ENCODE data around the gene PHF12.
A peak's percentile ranks its signal among the peaks of the same experiment; 100 is the strongest.

Gene PHF12

DNA sequence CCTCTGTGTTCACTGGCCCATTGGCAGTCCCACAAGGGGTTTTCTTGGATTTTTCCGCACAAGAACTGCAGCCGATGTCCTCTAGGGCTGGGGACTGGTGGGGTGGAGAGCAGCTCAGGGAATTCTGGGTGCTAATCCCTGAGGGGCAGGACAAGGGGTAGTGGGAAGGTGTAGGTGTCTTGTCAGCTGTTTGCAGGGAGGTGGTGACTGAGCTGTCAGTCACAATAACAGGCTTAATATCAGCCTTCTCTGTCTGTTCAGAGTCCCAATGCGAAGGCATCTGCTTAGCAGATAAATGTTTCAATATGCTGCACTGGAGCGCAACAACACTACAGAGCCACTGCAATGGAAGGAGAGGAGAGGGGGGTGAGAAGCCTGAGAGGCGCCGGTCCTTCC, 38.4 kb downstream of the PHF12 start:
- Histone ChIP-seq H3K9ac (ENCODE audit: low read length) (no peak overlapping the region), H3K4me2 (ENCODE audit: low read length) (no peak overlapping the region), H3K4me3 (ENCODE audit: low read depth, low read length, poor library complexity, severe bottlenecking) (no peak overlapping the region), H3K27ac (ENCODE audit: low read depth, low read length, poor library complexity, severe bottlenecking) (no peak overlapping the region), H4K20me1 (ENCODE audit: insufficient read depth, low read length) (no peaks in the 10 kb centered on the region), H3K9me3 (ENCODE audit: low read length) (no peaks in the 10 kb centered on the region), H3K9me2 (ENCODE audit: low read depth, low read length) (no peaks in the 10 kb centered on the region), H2AFZ (ENCODE audit: low read length) (no peak overlapping the region), H3K36me3 (ENCODE audit: insufficient read depth, low read length) (peaks cover 96% of the 10 kb centered on the region), H3K79me2 (ENCODE audit: insufficient read depth, low read length) (no peaks in the 10 kb centered on the region), H3F3A (ENCODE audit: insufficient read depth, low read length) (no peaks in the 10 kb centered on the region), H3K27me3 (ENCODE audit: insufficient read depth, low read length) (no peaks in the 10 kb centered on the region), H3K4me1 (ENCODE audit: insufficient read depth, low read length, severe bottlenecking) (no peaks in the 10 kb centered on the region)
- TF ChIP-seq, protein P1, sequence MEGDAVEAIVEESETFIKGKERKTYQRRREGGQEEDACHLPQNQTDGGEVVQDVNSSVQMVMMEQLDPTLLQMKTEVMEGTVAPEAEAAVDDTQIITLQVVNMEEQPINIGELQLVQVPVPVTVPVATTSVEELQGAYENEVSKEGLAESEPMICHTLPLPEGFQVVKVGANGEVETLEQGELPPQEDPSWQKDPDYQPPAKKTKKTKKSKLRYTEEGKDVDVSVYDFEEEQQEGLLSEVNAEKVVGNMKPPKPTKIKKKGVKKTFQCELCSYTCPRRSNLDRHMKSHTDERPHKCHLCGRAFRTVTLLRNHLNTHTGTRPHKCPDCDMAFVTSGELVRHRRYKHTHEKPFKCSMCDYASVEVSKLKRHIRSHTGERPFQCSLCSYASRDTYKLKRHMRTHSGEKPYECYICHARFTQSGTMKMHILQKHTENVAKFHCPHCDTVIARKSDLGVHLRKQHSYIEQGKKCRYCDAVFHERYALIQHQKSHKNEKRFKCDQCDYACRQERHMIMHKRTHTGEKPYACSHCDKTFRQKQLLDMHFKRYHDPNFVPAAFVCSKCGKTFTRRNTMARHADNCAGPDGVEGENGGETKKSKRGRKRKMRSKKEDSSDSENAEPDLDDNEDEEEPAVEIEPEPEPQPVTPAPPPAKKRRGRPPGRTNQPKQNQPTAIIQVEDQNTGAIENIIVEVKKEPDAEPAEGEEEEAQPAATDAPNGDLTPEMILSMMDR (IDR thresholded peaks at IDR 0.05; ENCODE audit: low read length), result no peak
- TF ChIP-seq EZH2 (IDR thresholded peaks at IDR 0.05; ENCODE audit: borderline replicate concordance, low read length), result no peak

DNA sequence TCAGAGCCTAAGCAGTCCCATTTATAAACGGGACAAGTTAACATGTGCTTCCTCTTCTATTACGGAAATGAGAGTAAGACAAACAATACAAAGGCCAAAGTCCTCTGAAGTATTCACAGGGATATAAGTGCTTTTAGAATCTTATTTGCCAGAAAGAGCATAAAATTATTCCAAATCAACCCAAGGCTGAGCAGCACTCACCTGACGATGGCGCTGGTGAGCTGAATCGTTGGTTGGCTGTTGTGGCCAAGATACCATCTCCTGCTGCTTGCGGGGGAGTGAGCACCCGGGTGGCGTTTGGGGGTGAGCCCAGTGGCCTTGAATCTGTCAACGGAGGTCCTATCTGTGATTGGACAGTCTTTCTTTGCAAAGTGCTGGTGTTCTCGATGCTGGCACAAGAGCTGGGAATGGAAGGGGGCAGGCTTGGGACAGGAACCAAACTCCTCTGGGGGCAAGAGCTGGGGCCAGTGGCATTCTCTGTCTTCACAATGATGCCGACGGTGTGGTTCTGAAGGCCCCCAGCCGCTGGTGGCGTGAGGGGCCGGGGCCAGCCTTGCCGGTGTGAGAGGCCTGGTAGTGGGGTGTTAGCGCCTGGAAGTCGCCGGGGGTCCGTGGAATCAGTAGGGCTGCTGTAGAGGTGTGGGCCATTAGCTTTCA, 38.9 kb downstream of the PHF12 start:
- H3K27ac ChIP-seq (ENCODE audit: low read depth, low read length, poor library complexity, severe bottlenecking), result no peak overlapping the region
- H3K9ac ChIP-seq (ENCODE audit: low read length), result no peak overlapping the region
- H3K4me2 ChIP-seq (ENCODE audit: low read length), result no peak overlapping the region
- H3K9me2 ChIP-seq (ENCODE audit: low read depth, low read length), result no peaks in the 10 kb centered on the region
- no peaks in the 10 kb centered on the region for H3F3A ChIP-seq (ENCODE audit: insufficient read depth, low read length)
- H3K27me3 ChIP-seq (ENCODE audit: insufficient read depth, low read length), result no peaks in the 10 kb centered on the region
- TF ChIP-seq, protein P1 (IDR thresholded peaks at IDR 0.05; ENCODE audit: low read length), result peak; percentile 35
- TF ChIP-seq EZH2 (IDR thresholded peaks at IDR 0.05; ENCODE audit: borderline replicate concordance, low read length), result no peak
- no peaks in the 10 kb centered on the region for H3K4me1 ChIP-seq (ENCODE audit: insufficient read depth, low read length, severe bottlenecking)
- H3K9me3 ChIP-seq (ENCODE audit: low read length), result no peaks in the 10 kb centered on the region
- H4K20me1 ChIP-seq (ENCODE audit: insufficient read depth, low read length), result no peaks in the 10 kb centered on the region
- H3K4me3 ChIP-seq (ENCODE audit: low read depth, low read length, poor library complexity, severe bottlenecking), result no peak overlapping the region
- H3K79me2 ChIP-seq (ENCODE audit: insufficient read depth, low read length), result no peaks in the 10 kb centered on the region
- H3K36me3 ChIP-seq (ENCODE audit: insufficient read depth, low read length), result peaks cover 96% of the 10 kb centered on the region
- no peak overlapping the region for H2AFZ ChIP-seq (ENCODE audit: low read length)

DNA sequence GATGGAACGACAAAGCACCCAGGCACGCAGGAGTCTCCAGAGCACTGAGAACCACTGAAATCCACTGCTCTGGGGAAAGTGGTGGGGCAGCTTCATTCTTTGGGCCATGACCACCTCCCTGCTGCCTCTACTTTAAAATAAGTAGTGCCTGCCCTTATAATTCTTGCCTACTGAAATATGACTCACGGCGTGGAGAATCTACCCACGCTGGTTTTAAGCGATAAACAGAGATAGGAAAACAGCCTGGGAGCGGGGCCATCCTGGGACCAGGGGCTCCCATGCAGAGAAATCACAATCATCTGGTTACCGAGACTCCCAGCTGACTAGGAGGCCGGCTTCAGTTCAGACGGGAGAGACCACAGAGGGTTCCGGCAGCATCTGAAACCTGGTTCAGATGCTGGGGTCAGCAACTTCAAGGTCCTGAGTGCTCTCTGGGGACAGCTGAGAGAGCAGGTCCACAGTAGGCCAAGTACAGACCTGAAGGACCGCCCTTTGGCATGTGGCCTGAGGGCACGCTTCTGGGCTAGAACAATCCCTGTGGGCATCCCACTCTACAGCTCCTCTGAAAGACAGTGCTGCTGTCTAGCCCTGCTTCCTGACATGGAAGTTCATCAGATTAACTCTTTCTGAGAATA, 39.8 kb downstream of the PHF12 start:
- Histone ChIP-seq H3K36me3 (ENCODE audit: insufficient read depth, low read length) (peaks cover 96% of the 10 kb centered on the region), H3K9me3 (ENCODE audit: low read length) (no peaks in the 10 kb centered on the region), H3K4me3 (ENCODE audit: low read depth, low read length, poor library complexity, severe bottlenecking) (no peak overlapping the region), H3K9ac (ENCODE audit: low read length) (no peak overlapping the region), H4K20me1 (ENCODE audit: insufficient read depth, low read length) (no peaks in the 10 kb centered on the region), H3K27me3 (ENCODE audit: insufficient read depth, low read length) (no peaks in the 10 kb centered on the region), H3K4me2 (ENCODE audit: low read length) (no peak overlapping the region), H3K4me1 (ENCODE audit: insufficient read depth, low read length, severe bottlenecking) (no peaks in the 10 kb centered on the region), H3K27ac (ENCODE audit: low read depth, low read length, poor library complexity, severe bottlenecking) (no peak overlapping the region), H3F3A (ENCODE audit: insufficient read depth, low read length) (no peaks in the 10 kb centered on the region), H3K9me2 (ENCODE audit: low read depth, low read length) (no peaks in the 10 kb centered on the region), H2AFZ (ENCODE audit: low read length) (no peak overlapping the region), H3K79me2 (ENCODE audit: insufficient read depth, low read length) (no peaks in the 10 kb centered on the region)
- TF ChIP-seq EZH2 (IDR thresholded peaks at IDR 0.05; ENCODE audit: borderline replicate concordance, low read length), result no peak
- TF ChIP-seq, protein P1 (IDR thresholded peaks at IDR 0.05; ENCODE audit: low read length), result no peak
